ENCODE results near the gene STX1A. TPM values are rescaled to one million over a fixed set of nuclear protein-coding genes. Genes with fewer than 3 reads are reported as not detected.

Gene STX1A
- total and polyA plus RNA-seq, 2 of the 8 experiments (the other 6 are each of a cell fraction or from before 2014, with no cell fraction given) = 13.5 to 17.5 TPM

DNA sequence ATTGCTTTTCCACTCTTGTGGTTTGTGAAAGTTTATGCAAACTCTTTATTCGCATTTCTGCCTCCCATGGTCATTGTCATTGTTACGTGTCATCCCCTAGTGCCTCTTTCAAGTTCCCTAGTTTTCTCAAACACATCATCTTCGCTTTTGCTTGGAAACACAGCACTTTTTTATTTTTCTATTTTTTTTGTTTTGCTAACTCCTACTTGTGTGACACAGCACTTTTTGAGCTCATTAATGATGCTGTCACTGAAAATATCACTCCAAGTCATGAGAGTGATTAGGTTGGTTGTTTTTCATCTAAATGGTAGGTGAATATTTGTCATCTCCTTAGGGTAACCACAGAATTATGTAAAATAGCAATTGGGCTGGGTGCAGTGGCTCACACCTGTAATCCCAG lies 8.5 kb upstream of the STX1A start (continued):
- TF ChIP-seq RNF2 (IDR thresholded peaks at IDR 0.05; ENCODE audit: borderline replicate concordance, low read depth, low read length, missing control alignments, poor library complexity, severe bottlenecking) = no peak
- no peak for TF ChIP-seq ATF3 (IDR thresholded peaks at IDR 0.05; ENCODE audit: insufficient read depth, low read depth, low read length)

Data from H1 (cell line).